ENCODE measurements around the gene DES. TPM values are rescaled to one million over a fixed set of nuclear protein-coding genes. Genes with fewer than 3 reads are reported as not detected.

DES gene
- total RNA-seq, 1 donor from 2014 or later: not detected

GRCh38 chr2:219419331-219420197 lies 1.4 kb downstream of the DES start:
- intact Hi-C loops (cut with micrococcal nuclease): no loop called here

- intact Hi-C loops (cut with micrococcal nuclease): no loop called here
Measured at GRCh38 chr2:219420687-219421086, 2.5 kb downstream of the DES start.

- intact Hi-C loops (cut with micrococcal nuclease): no loop called here
Measured at GRCh38 chr2:219421323-219421722, 3.1 kb downstream of the DES start.

- intact Hi-C loops (cut with micrococcal nuclease): no loop called here
Measured at GRCh38 chr2:219422952-219423534, 4.9 kb downstream of the DES start.

- intact Hi-C loops (cut with micrococcal nuclease): no loop called here
Measured at GRCh38 chr2:219423652-219424377, 5.6 kb downstream of the DES start.

GRCh38 chr2:219425238-219426067 lies 7.3 kb downstream of the DES start:
- intact Hi-C loops (cut with micrococcal nuclease): no loop called here

- intact Hi-C loops (cut with micrococcal nuclease): no loop called here
Measured at GRCh38 chr2:219426068-219426443, 7.9 kb downstream of the DES start.

- intact Hi-C loops (cut with micrococcal nuclease): no loop called here
Measured at GRCh38 chr2:219426534-219427136, 8.5 kb downstream of the DES start.

GRCh38 chr2:219428469-219428868 lies 10.3 kb downstream of the DES start:
- intact Hi-C loops (cut with micrococcal nuclease): no loop called here

GRCh38 chr2:219429958-219430606 lies 11.9 kb downstream of the DES start:
- intact Hi-C loops (cut with micrococcal nuclease): no loop called here

GRCh38 chr2:219430633-219431615 lies 12.7 kb downstream of the DES start:
- intact Hi-C loops (cut with micrococcal nuclease): no loop called here

- intact Hi-C loops (cut with micrococcal nuclease): loop anchor here (1.0 kb wide), 1 partner anchor 31 kb away; no protein-coding TSS in a partner anchor
Measured at GRCh38 chr2:219433666-219434467, 15.7 kb downstream of the DES start.

GRCh38 chr2:219434468-219434717 lies 16.2 kb downstream of the DES start:
- intact Hi-C loops (cut with micrococcal nuclease): loop anchor here (1.0 kb wide), 1 partner anchor 31 kb away; no protein-coding TSS in a partner anchor

GRCh38 chr2:219434718-219435525 lies 16.7 kb downstream of the DES start, which contains the start of gene SPEG:
TSS of gene SPEG (plus strand) at chr2:219434843. CDS start at chr2:219434978, 135 bp downstream.
- intact Hi-C loops (cut with micrococcal nuclease): loop anchor here (1.0 kb wide), 1 partner anchor 32 kb away; no protein-coding TSS in a partner anchor

GRCh38 chr2:219435701-219436100 lies 17.5 kb downstream of the DES start:
- intact Hi-C loops (cut with micrococcal nuclease): no loop called here

- intact Hi-C loops (cut with micrococcal nuclease): no loop called here
Measured at GRCh38 chr2:219436491-219436890, 18.3 kb downstream of the DES start.

GRCh38 chr2:219437141-219437540 lies 19.0 kb downstream of the DES start:
- intact Hi-C loops (cut with micrococcal nuclease): no loop called here

All from T-helper 2 cell treated with Interferon-gamma antibody and Interleukin-4, amounts not matched to agents 100 ng/mL and 5 ng/mL, for 36 hours (primary cell).